Muscle layer of colon (tissue), 2 donors: ENCODE results near the gene CAB39.

Source experiments
- H3K27ac ChIP-seq: one replicate; pipeline ENCODE4 v1.7.0; 2013; ENCODE audit warnings: low read depth, mild to moderate bottlenecking, low read length, moderate library complexity
- H3K27me3 ChIP-seq, 2 donors: one replicate each; pipeline ENCODE4 v1.7.0; 2013; ENCODE audit warnings: low read length in 2 of 2, mild to moderate bottlenecking in 2 of 2; ENCODE audit not compliant: insufficient read depth in 2 of 2, control insufficient read depth in 1 of 2
- H3K36me3 ChIP-seq: one replicate; pipeline ENCODE4 v1.7.0; 2013; ENCODE audit warnings: mild to moderate bottlenecking, low read length; ENCODE audit not compliant: insufficient read depth
- H3K4me1 ChIP-seq: one replicate; pipeline ENCODE4 v1.7.0; 2013; ENCODE audit warnings: mild to moderate bottlenecking, low read length; ENCODE audit not compliant: insufficient read depth
- H3K4me3 ChIP-seq, 2 donors: one replicate each; pipeline ENCODE4 v1.7.0; 2013; ENCODE audit warnings: low read length in 2 of 2, low read depth in 1 of 2, mild to moderate bottlenecking in 1 of 2, moderate library complexity in 1 of 2
- H3K9ac ChIP-seq: one replicate; pipeline ENCODE4 v1.7.0; 2013; ENCODE audit warnings: low read length
- H3K9me3 ChIP-seq: one replicate; pipeline ENCODE4 v1.7.0; 2013; ENCODE audit warnings: mild to moderate bottlenecking, low read length
- donor health status: abdominal sarcoma.
- donor health status: Adenocarcinoma of cecum.

Gene CAB39

GRCh38 chr2:230738391-230738811 is 25.8 kb downstream of the CAB39 start:
- Histone ChIP-seq H3K9me3 (no peaks in the 10 kb centered on the region), H3K4me3 (no peak overlapping the region), H3K9ac (no peak overlapping the region), H3K27ac (peak overlapping the region; percentile 19), H3K36me3 (no peaks in the 10 kb centered on the region), H3K27me3 (no peaks in the 10 kb centered on the region), H3K4me1 (peaks cover 41% of the 10 kb centered on the region)

GRCh38 chr2:230738924-230739323 is 26.3 kb downstream of the CAB39 start:
- H3K36me3 ChIP-seq, result no peaks in the 10 kb centered on the region
- H3K4me1 ChIP-seq, result peaks cover 37% of the 10 kb centered on the region
- H3K27me3 ChIP-seq, result no peaks in the 10 kb centered on the region
- no peak overlapping the region for H3K9ac ChIP-seq
- no peak overlapping the region for H3K4me3 ChIP-seq
- H3K27ac ChIP-seq, result no peak overlapping the region
- no peaks in the 10 kb centered on the region for H3K9me3 ChIP-seq

GRCh38 chr2:230739961-230740360 is 27.3 kb downstream of the CAB39 start:
- H3K27ac ChIP-seq, result no peak overlapping the region
- H3K27me3 ChIP-seq, result no peaks in the 10 kb centered on the region
- no peak overlapping the region for H3K4me3 ChIP-seq
- peaks cover 36% of the 10 kb centered on the region for H3K4me1 ChIP-seq
- no peaks in the 10 kb centered on the region for H3K9me3 ChIP-seq
- no peaks in the 10 kb centered on the region for H3K36me3 ChIP-seq
- H3K9ac ChIP-seq, result no peak overlapping the region

- Histone ChIP-seq H3K36me3 (no peaks in the 10 kb centered on the region), H3K27ac (no peak overlapping the region), H3K4me3 (no peak overlapping the region), H3K9me3 (no peaks in the 10 kb centered on the region), H3K4me1 (peaks cover 15% of the 10 kb centered on the region), H3K27me3 (no peaks in the 10 kb centered on the region), H3K9ac (no peak overlapping the region)
Observed at GRCh38 chr2:230742781-230743180, 30.1 kb downstream of the CAB39 start.

GRCh38 chr2:230746213-230746612 is 33.6 kb downstream of the CAB39 start:
- H3K9ac ChIP-seq, result no peak overlapping the region
- H3K9me3 ChIP-seq, result no peaks in the 10 kb centered on the region
- H3K27ac ChIP-seq, result no peak overlapping the region
- H3K27me3 ChIP-seq, result no peaks in the 10 kb centered on the region
- no peaks in the 10 kb centered on the region for H3K36me3 ChIP-seq
- peaks cover 9% of the 10 kb centered on the region for H3K4me1 ChIP-seq
- H3K4me3 ChIP-seq, result no peak overlapping the region

GRCh38 chr2:230748087-230748486 is 35.4 kb downstream of the CAB39 start:
- Histone ChIP-seq H3K9me3 (no peaks in the 10 kb centered on the region), H3K4me1 (peaks cover 9% of the 10 kb centered on the region), H3K9ac (no peak overlapping the region), H3K4me3 (no peak overlapping the region), H3K27ac (no peak overlapping the region), H3K36me3 (no peaks in the 10 kb centered on the region), H3K27me3 (no peaks in the 10 kb centered on the region)

GRCh38 chr2:230749111-230749510 is 36.5 kb downstream of the CAB39 start:
- Histone ChIP-seq H3K9ac (no peak overlapping the region), H3K4me1 (peaks cover 9% of the 10 kb centered on the region), H3K36me3 (no peaks in the 10 kb centered on the region), H3K9me3 (no peaks in the 10 kb centered on the region), H3K27me3 (no peaks in the 10 kb centered on the region), H3K4me3 (no peak overlapping the region), H3K27ac (no peak overlapping the region)

GRCh38 chr2:230751062-230751461 is 38.4 kb downstream of the CAB39 start:
- no peaks in the 10 kb centered on the region for H3K9me3 ChIP-seq
- no peaks in the 10 kb centered on the region for H3K36me3 ChIP-seq
- no peak overlapping the region for H3K4me3 ChIP-seq
- H3K27ac ChIP-seq, result no peak overlapping the region
- no peaks in the 10 kb centered on the region for H3K27me3 ChIP-seq
- H3K4me1 ChIP-seq, result peaks cover 17% of the 10 kb centered on the region
- no peak overlapping the region for H3K9ac ChIP-seq

GRCh38 chr2:230754200-230754599 is 41.6 kb downstream of the CAB39 start:
- Histone ChIP-seq H3K4me3 (no peak overlapping the region), H3K4me1 (peaks cover 43% of the 10 kb centered on the region), H3K9me3 (no peaks in the 10 kb centered on the region), H3K27me3 (no peaks in the 10 kb centered on the region), H3K36me3 (no peaks in the 10 kb centered on the region), H3K27ac (no peak overlapping the region), H3K9ac (no peak overlapping the region)

- H3K27ac ChIP-seq, result no peak overlapping the region
Observed at GRCh38 chr2:230757476-230757875, 44.8 kb downstream of the CAB39 start.

GRCh38 chr2:230758566-230759480 is 46.2 kb downstream of the CAB39 start:
- no peaks in the 10 kb centered on the region for H3K27me3 ChIP-seq
- H3K27ac ChIP-seq, result no peak overlapping the region
- H3K36me3 ChIP-seq, result peaks cover 27% of the 10 kb centered on the region
- H3K9ac ChIP-seq, result no peak overlapping the region
- peaks cover 35% of the 10 kb centered on the region for H3K4me1 ChIP-seq
- no peak overlapping the region for H3K4me3 ChIP-seq
- H3K9me3 ChIP-seq, result no peaks in the 10 kb centered on the region

More at GRCh38 chr2:230757476-230757875, 44.8 kb downstream of the CAB39 start:
- H3K4me1 ChIP-seq, result peaks cover 35% of the 10 kb centered on the region
- no peak overlapping the region for H3K9ac ChIP-seq
- no peaks in the 10 kb centered on the region for H3K27me3 ChIP-seq
- H3K4me3 ChIP-seq, result no peak overlapping the region
- peaks cover 20% of the 10 kb centered on the region for H3K36me3 ChIP-seq
- H3K9me3 ChIP-seq, result no peaks in the 10 kb centered on the region
